Measurements from ENCODE around the gene APBA1. TPM values are rescaled to one million over a fixed set of nuclear protein-coding genes. Genes with fewer than 3 reads are reported as not detected.
"Not testable (repeated sequence)": the region's sequence is repeated elsewhere in the genome, so short reads cannot be mapped to it uniquely, and the experiment has no call there.

APBA1 gene
- total RNA-seq, 2 donors from 2014 or later: 2.8 to 3.8 TPM

GRCh38 chr9:69421908-69422801 is 250.0 kb downstream of the APBA1 start:
- H3K27me3 Mint-ChIP-seq: peaks cover 18% of the 10 kb centered on the region
- no peak overlapping the region for H3K27ac Mint-ChIP-seq
- H3K4me1 Mint-ChIP-seq: peaks cover 6% of the 10 kb centered on the region
- peak; percentile 48 for ATAC-seq (replicated peaks)
- H3K9me3 Mint-ChIP-seq: no peaks in the 10 kb centered on the region
- H3K4me3 Mint-ChIP-seq: no peak overlapping the region
- H3K36me3 Mint-ChIP-seq (ENCODE audit: low read depth): no peaks in the 10 kb centered on the region

GRCh38 chr9:69420611-69421270 is 251.4 kb downstream of the APBA1 start:
- Mint-ChIP-seq H3K27me3 (peaks cover 18% of the 10 kb centered on the region), H3K4me3 (no peak overlapping the region), H3K36me3 (ENCODE audit: low read depth) (no peaks in the 10 kb centered on the region), H3K9me3 (no peaks in the 10 kb centered on the region), H3K4me1 (peaks cover 6% of the 10 kb centered on the region), H3K27ac (no peak overlapping the region)
- peak; percentile 86 for ATAC-seq (replicated peaks)

- Mint-ChIP-seq H3K27me3 (peaks cover 22% of the 10 kb centered on the region), H3K4me1 (no peaks in the 10 kb centered on the region), H3K4me3 (no peak overlapping the region), H3K36me3 (ENCODE audit: low read depth) (no peaks in the 10 kb centered on the region), H3K27ac (no peak overlapping the region), H3K9me3 (no peaks in the 10 kb centered on the region)
- ATAC-seq (replicated peaks): no peak
Measured at GRCh38 chr9:69412741-69413150, 259.4 kb downstream of the APBA1 start.

GRCh38 chr9:69411931-69412740 is 260.0 kb downstream of the APBA1 start:
- no peak for ATAC-seq (replicated peaks)
- Mint-ChIP-seq H3K27ac (no peak overlapping the region), H3K9me3 (no peaks in the 10 kb centered on the region), H3K27me3 (peaks cover 22% of the 10 kb centered on the region), H3K4me3 (no peak overlapping the region), H3K4me1 (no peaks in the 10 kb centered on the region), H3K36me3 (ENCODE audit: low read depth) (no peaks in the 10 kb centered on the region)

DNA sequence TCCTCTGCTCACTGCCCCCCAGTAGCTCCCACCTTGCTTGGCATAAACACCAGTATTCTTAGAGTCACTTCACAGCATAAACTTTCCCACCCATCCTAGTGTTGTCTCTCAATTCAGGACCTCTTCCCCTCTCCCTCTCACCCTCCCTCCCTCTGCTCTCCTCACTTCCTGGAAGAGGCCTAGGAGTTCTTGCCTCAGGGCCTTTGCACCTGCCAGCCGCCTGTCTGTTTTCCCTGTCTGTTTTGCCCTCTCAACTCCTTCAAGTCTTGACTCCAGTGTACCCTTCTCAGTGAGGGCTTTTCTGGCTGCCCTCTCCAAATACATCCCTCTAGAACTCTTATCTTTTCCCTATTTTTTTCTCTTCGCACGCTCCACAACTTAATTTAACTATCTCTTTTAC is 260.9 kb downstream of the APBA1 start:
- H3K27ac Mint-ChIP-seq: no peak overlapping the region
- no peaks in the 10 kb centered on the region for H3K36me3 Mint-ChIP-seq (ENCODE audit: low read depth)
- H3K4me3 Mint-ChIP-seq: no peak overlapping the region
- no peaks in the 10 kb centered on the region for H3K4me1 Mint-ChIP-seq
- H3K27me3 Mint-ChIP-seq: peaks cover 22% of the 10 kb centered on the region
- H3K9me3 Mint-ChIP-seq: no peaks in the 10 kb centered on the region
- ATAC-seq (replicated peaks): no peak

- H3K4me1 Mint-ChIP-seq; H3K9me3 Mint-ChIP-seq; H3K36me3 Mint-ChIP-seq (ENCODE audit: low read depth); H3K27ac Mint-ChIP-seq; ATAC-seq (replicated peaks); H3K4me3 Mint-ChIP-seq: not testable (repeated sequence)
- H3K27me3 Mint-ChIP-seq: peaks cover 22% of the 10 kb centered on the region
Measured at GRCh38 chr9:69409936-69410335, 262.2 kb downstream of the APBA1 start.

DNA sequence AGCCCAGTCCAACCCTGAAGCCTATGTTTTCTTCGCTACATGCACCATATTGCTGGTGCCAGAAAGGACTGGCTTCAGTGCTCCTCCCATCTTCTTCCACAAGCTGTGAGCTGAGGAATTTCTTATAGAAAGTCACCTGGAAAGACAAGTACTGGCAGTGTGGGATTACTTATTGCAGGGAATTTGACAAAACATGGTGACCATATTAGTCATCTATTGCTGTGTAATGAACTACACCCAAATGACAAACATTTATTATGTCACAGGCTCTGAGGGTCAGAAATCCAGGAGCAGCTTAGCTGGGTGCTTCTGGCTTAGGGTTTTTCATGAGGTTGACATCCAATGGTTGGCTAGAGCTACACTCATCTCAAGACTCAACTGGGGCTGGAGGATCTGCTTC is 271.7 kb downstream of the APBA1 start:
- Mint-ChIP-seq H3K4me3 (no peak overlapping the region), H3K27me3 (peaks cover 9% of the 10 kb centered on the region), H3K4me1 (no peaks in the 10 kb centered on the region), H3K27ac (no peak overlapping the region), H3K9me3 (no peaks in the 10 kb centered on the region), H3K36me3 (ENCODE audit: low read depth) (no peaks in the 10 kb centered on the region)
- ATAC-seq (replicated peaks): no peak

- no peak for ATAC-seq (replicated peaks)
- H3K4me1 Mint-ChIP-seq: no peaks in the 10 kb centered on the region
- H3K27ac Mint-ChIP-seq: no peak overlapping the region
- H3K27me3 Mint-ChIP-seq: peaks cover 12% of the 10 kb centered on the region
- no peak overlapping the region for H3K4me3 Mint-ChIP-seq
- no peaks in the 10 kb centered on the region for H3K9me3 Mint-ChIP-seq
- H3K36me3 Mint-ChIP-seq (ENCODE audit: low read depth): no peaks in the 10 kb centered on the region
Measured at GRCh38 chr9:69397384-69398214, 274.6 kb downstream of the APBA1 start.

- no peaks in the 10 kb centered on the region for H3K36me3 Mint-ChIP-seq (ENCODE audit: low read depth)
- H3K9me3 Mint-ChIP-seq: no peaks in the 10 kb centered on the region
- no peak for ATAC-seq (replicated peaks)
- no peak overlapping the region for H3K27ac Mint-ChIP-seq
- H3K27me3 Mint-ChIP-seq: peaks cover 13% of the 10 kb centered on the region
- H3K4me3 Mint-ChIP-seq: no peak overlapping the region
- no peaks in the 10 kb centered on the region for H3K4me1 Mint-ChIP-seq
Measured at GRCh38 chr9:69396759-69397158, 275.4 kb downstream of the APBA1 start.

- Mint-ChIP-seq H3K4me1 (no peaks in the 10 kb centered on the region), H3K36me3 (ENCODE audit: low read depth) (no peaks in the 10 kb centered on the region), H3K4me3 (no peak overlapping the region), H3K9me3 (no peaks in the 10 kb centered on the region), H3K27ac (no peak overlapping the region), H3K27me3 (peaks cover 15% of the 10 kb centered on the region)
- no peak for ATAC-seq (replicated peaks)
Measured at GRCh38 chr9:69395718-69396117, 276.5 kb downstream of the APBA1 start.

DNA sequence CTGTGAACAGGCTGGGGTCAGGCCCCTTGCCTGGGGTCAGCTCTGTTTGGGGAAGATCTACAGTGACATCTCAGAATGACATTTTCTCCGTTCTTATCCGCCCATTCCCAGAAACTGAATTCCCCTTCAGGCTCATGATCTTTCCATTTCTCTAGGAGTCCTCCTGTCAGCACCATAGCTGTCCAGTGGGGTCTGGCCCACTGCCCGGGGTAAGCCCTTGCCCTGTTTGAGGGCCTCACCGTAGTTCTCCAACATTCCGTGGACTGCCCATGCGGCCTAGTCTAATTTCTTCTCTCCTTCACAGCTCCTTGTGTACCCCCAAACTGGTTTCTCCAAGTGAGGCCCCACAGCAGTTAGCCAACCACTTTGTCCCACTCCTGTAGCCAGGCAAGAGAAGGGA is 278.7 kb downstream of the APBA1 start:
- H3K9me3 Mint-ChIP-seq: no peaks in the 10 kb centered on the region
- peaks cover 20% of the 10 kb centered on the region for H3K27me3 Mint-ChIP-seq
- H3K27ac Mint-ChIP-seq: no peak overlapping the region
- no peak overlapping the region for H3K4me3 Mint-ChIP-seq
- no peak for ATAC-seq (replicated peaks)
- H3K4me1 Mint-ChIP-seq: no peaks in the 10 kb centered on the region
- H3K36me3 Mint-ChIP-seq (ENCODE audit: low read depth): no peaks in the 10 kb centered on the region

- ATAC-seq (replicated peaks): no peak
- Mint-ChIP-seq H3K4me3 (no peak overlapping the region), H3K4me1 (no peaks in the 10 kb centered on the region), H3K9me3 (no peaks in the 10 kb centered on the region), H3K27ac (no peak overlapping the region), H3K27me3 (peaks cover 26% of the 10 kb centered on the region), H3K36me3 (ENCODE audit: low read depth) (no peaks in the 10 kb centered on the region)
Measured at GRCh38 chr9:69392826-69393225, 279.3 kb downstream of the APBA1 start.

GRCh38 chr9:69391946-69392345 is 280.2 kb downstream of the APBA1 start:
- Mint-ChIP-seq H3K4me3 (no peak overlapping the region), H3K4me1 (no peaks in the 10 kb centered on the region), H3K27ac (no peak overlapping the region), H3K36me3 (ENCODE audit: low read depth) (no peaks in the 10 kb centered on the region), H3K27me3 (peaks cover 34% of the 10 kb centered on the region), H3K9me3 (no peaks in the 10 kb centered on the region)
- ATAC-seq (replicated peaks): no peak

GRCh38 chr9:69391487-69391886 is 280.7 kb downstream of the APBA1 start:
- Mint-ChIP-seq H3K36me3 (ENCODE audit: low read depth) (no peaks in the 10 kb centered on the region), H3K27ac (no peak overlapping the region), H3K27me3 (peaks cover 34% of the 10 kb centered on the region), H3K4me1 (no peaks in the 10 kb centered on the region), H3K9me3 (no peaks in the 10 kb centered on the region), H3K4me3 (no peak overlapping the region)
- no peak for ATAC-seq (replicated peaks)
